ENCODE results near the gene PNN.

The PNN gene

DNA sequence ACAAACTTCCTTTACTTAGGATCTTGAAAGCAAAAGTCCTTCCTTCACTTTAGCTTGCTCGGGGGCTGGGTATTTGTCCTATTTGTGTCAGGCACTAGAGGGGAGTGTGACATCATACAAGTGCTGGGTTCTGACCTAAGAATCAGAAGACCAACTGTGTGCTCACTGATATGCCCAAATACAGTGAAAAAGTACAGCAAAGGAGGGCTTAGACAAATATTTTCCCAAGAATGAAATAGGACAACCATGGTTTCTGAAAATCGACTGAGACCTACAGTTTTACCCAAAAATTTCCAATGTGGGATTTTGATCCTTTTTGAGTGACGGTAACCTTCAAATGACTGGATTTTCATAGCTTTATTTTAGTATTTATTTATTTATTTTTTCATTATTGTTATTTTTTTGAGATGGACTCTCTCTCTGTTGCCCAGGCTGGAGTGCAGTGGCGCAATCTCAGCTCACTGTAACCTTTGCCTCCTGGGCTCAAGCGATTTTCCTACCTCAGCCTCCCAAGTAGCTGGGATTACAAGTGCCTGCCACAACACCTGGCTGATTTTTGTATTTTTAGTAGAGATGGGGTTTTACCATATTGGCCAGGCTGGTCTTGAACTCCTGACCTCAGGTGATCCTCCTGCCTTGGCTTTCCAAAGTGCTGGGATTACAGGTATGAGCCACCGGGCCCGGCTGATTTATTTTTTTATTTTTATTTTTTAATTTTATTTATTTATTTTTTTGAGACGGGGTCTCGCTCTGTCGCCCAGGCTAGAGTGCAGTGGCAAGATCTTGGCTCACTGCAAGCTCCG, 56.9 kb downstream of the PNN start:
- DNase-seq: peak; percentile 71

Measured in CD4-positive, alpha-beta T cell treated with Interleukin-21 for 1 hour (primary cell).